NCI-H1694 treated with DMSO at 0.1 percent for 48 hours (cell line): ENCODE results near the gene CSMD2.

ENCODE experiments used
- DNase-seq: peaks from one replicate; lab custom pipeline; 2025; lab: John Stamatoyannopoulos, UW

Gene CSMD2

DNA sequence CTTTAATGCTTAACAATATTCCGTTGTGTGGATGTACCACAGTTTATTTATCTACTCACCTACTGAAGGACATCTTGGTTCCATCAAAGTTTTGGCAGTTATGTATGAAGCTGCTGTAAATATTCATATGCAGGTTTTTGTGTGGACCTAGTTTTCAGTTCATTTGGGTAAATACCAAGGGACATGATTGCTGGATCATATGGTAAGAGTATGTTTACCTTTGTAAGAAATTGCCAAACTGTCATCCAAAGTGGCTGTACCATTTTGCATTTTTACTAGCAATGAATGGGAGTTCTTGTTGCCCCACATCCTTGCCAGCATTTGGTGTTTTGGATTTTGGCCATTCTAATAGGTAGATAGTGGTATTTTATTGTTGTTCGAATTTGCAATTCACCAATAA is 682.6 kb downstream of the CSMD2 start:
- DNase-seq: no peak

DNA sequence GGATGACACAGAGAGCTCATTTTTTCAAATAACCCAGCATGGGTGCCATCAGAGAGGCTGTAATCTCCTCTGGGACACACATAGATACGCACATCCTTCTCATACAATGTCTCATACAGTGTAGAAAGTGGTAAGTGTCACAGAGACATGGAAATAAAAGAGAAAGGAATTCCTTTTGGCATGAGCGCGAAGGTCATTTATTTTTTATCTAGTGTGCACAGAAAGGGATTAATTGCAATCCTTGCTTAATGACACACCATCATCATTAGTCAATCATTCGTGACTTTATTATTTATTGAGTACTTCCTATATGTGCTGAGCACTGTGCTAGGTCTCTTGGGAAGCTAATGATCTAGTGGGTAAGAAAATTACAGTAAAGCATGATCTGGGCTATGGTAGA is 687.6 kb downstream of the CSMD2 start:
- no peak for DNase-seq

DNA sequence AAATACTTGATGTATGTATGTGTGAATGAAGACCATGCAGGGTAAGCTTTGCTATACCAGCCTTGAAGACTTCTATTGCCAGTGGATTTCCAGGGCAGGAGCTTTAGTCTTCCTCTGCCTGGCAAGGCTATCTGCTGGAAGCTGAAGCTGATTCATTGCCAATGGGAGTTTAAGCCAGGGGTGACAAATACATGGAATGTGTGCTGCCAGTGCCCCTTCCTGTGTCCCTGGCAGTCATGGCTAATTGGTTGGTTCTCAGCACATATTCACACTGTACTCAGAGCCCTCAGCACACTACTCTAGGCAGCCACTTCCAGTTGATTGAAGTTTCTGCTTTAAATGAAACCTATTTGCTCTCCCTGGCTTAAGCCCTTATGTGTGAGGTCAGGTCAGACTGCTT is 691.1 kb downstream of the CSMD2 start:
- DNase-seq: no peak

DNA sequence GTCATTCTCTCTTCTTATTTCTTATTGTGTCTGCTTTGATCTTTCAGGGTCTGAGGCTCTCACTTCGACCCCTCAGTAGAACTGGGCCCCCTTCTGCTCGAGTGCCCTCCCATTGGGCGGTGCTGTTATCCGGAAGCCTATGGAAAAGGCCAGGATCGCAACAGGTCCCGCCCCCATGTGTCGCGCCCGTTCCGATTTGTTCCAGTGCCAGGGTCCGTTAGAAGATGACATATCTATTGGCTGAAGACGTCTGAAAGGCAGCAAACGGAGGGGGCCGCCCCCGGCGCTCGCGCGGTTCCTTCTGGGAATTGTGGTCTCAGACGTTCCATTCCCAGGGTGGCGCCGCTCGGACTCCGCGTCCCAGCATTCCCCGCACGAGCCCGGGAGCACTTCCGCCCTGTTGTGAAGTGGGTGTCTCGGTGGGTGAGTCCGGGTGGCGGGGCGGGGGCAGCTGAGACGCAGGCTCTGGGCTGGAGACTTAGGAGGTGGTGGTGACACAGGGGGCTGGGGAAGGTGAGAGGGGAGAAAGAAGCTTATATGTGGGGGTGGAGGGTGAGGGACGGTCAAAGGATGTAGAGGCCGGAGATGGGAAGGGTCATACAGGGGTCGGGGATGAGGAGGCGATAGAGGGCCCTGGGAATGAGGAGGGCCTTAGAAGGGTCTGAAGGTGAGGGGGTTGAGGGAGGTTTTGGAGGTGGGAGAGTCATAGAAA is 692.6 kb downstream of the CSMD2 start, which contains the start of gene ZSCAN20:
ZSCAN20 (plus strand) TSS at position 377 of the 712 bp plus-strand sequence. CDS start 6,644 bp downstream, outside the sequence.
- DNase-seq: peak; percentile 97

DNA sequence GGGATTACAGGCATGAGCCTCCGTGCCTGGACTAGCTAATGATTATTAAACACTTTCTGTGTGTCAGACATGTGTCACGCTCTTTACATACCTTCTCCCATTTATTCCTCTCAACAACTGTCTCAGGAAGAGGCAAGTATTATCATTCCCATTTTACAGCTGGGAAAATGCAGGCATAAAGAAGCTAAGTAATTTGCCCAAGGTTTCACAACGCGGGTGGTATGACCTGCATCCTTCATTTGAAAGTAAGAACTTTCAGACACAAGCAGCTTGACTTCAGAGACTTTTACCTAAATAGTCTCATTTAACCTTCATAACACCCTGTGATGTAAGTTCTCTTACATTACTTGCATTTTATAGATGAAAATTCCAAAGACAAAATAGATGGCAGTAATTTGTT is 693.6 kb downstream of the CSMD2 start:
- DNase-seq: no peak

DNA sequence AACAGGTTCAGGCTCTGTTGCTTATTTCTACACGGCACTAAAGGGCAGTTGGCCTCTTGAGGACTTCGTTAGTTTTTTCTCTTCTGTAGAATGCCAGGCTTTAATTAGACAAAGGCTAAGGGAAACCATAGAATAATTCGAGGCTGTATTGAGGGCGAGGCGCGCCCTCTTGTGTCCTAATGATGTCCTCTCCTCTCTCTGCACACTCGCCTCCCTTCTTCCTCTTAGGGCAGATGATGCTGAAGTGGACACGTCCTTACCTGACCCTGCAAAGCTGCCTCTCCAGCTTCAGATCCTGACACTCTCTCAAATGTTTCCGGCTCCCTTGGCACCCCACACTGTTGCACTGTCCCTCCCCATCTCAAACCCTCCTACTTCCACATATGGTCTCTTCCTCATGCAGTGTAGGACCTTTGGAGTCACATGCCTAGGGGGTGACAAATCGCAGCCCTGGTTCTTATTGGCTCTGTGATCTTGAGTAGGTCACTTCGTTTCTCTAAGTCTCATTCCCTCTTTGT is 694.5 kb downstream of the CSMD2 start:
- DNase-seq: peak; percentile 86

GRCh38 chr1:33469691-33470090 is 695.3 kb downstream of the CSMD2 start:
- DNase-seq: no peak

GRCh38 chr1:33468967-33469366 is 696.1 kb downstream of the CSMD2 start:
- DNase-seq: no peak

DNA sequence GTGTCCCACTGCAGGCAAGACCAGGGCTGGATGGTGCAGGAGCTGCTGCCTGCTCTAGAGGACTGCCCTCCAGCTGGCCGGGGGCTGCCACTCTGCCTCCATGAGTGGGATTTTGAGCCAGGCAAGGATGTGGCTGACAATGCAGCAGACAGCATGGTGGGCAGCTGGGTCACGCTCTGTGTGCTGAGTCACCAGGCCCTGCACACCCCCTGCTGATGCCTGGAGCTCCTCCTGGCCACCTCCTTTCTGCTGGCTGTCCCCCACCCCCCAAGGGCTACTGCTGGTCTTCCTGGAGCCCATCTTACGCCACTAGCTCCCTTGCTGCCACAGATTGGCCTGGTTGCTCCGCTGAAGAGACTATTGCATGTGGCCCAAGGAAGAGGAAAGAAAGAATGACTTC is 696.5 kb downstream of the CSMD2 start:
- no peak for DNase-seq

DNA sequence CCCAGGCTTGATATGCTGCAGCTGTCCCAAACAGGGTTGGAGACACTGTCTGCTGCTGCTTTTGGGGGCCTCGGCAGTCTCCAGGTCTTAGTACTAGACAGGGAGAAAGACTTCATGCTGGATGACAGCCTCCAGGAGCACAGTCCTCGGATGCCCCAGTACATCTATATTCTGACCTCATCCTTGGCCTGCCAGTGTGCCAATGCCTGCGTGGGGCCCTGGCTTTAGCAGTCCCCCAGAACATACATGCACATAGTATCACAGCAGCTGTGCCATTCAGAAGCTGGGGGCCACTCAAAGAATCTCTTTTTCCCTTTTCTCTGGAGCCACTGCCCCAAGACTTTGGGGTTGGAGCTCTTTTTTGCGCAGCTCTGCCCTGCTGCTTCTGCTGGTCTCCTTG is 697.0 kb downstream of the CSMD2 start:
- DNase-seq: no peak

DNA sequence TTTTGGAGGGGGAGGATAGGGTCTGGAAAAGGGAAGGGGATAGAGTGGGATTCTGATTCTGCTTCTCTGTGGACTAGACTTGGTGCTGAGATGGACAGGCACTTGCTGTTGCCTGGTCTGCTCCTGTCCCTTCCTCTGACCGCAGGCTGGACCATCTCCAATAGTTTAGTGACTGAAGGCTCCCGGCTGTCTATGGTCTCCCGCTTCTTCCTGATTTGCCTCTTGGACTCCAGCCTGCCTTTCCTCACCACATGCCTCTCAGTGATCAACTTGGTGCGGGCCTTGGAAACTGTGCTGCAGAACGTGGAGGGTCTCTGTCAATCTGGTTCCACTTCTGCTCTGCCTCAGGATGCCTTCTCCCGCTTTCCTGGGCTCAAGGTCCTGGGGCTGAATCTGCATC is 698.9 kb downstream of the CSMD2 start:
- no peak for DNase-seq

- DNase-seq: no peak
Observed at GRCh38 chr1:33465316-33465715, 699.7 kb downstream of the CSMD2 start.

- no peak for DNase-seq
Observed at GRCh38 chr1:33464552-33464951, 700.5 kb downstream of the CSMD2 start.
